Hepatocyte (in vitro differentiated cells): ENCODE results near the gene IL20. TPM values are rescaled to one million over a fixed set of nuclear protein-coding genes. Genes with fewer than 3 reads are reported as not detected.

Experiments used
- DNase-seq: peaks from one replicate; pipeline ENCODE4 v3.0.0-alpha.2; 2016; ENCODE audit warnings: low spot score
- H2AFZ ChIP-seq: fragments of 200-600 bp; sonication (generic); 2 replicates; pipeline ENCODE4 v1.6.0; 2016; ENCODE audit warnings: antibody characterized with exemption, mild to moderate bottlenecking
- H3K27ac ChIP-seq: fragments of 200-600 bp; sonication (generic); 2 replicates; pipeline ENCODE4 v1.5.1; 2016; ENCODE audit warnings: mild to moderate bottlenecking
- H3K27me3 ChIP-seq: fragments of 200-600 bp; sonication (generic); 2 replicates; pipeline ENCODE4 v1.6.1; 2016
- H3K36me3 ChIP-seq: fragments of 200-600 bp; sonication (generic); replicated peaks from 2 replicates; pipeline ENCODE4 v1.5.1; 2016; ENCODE audit warnings: low read depth; ENCODE audit not compliant: insufficient read depth
- H3K4me1 ChIP-seq: fragments of 200-600 bp; sonication (generic); 2 replicates; pipeline ENCODE4 v1.5.1; 2016; ENCODE audit warnings: mild to moderate bottlenecking, moderate library complexity; ENCODE audit not compliant: insufficient read depth
- H3K4me2 ChIP-seq: fragments of 200-600 bp; sonication (generic); 2 replicates; pipeline ENCODE4 v1.6.0; 2016
- H3K4me3 ChIP-seq: fragments of 200-600 bp; sonication (generic); 2 replicates; pipeline ENCODE4 v1.5.1; 2016; ENCODE audit warnings: mild to moderate bottlenecking
- H3K79me2 ChIP-seq: fragments of 200-600 bp; sonication (generic); 2 replicates; pipeline ENCODE4 v1.6.0; 2017; ENCODE audit warnings: mild to moderate bottlenecking
- H3K9me2 ChIP-seq: fragments of 200-600 bp; sonication (generic); replicated peaks from 2 replicates; pipeline ENCODE4 v1.6.0; 2017; ENCODE audit warnings: mild to moderate bottlenecking; ENCODE audit not compliant: insufficient read depth
- H3K9me3 ChIP-seq: fragments of 200-600 bp; sonication (generic); 2 replicates; pipeline ENCODE4 v1.5.1; 2016; ENCODE audit warnings: low read depth, mild to moderate bottlenecking
- H4K20me1 ChIP-seq: fragments of 200-600 bp; sonication (generic); 2 replicates; pipeline ENCODE4 v1.6.0; 2016; ENCODE audit warnings: mild to moderate bottlenecking; ENCODE audit not compliant: insufficient read depth, poor library complexity, severe bottlenecking
- CTCF ChIP-seq: fragments of 200-600 bp; sonication (generic); IDR thresholded peaks from 2 replicates; pipeline ENCODE4 v1.5.1; 2016; ENCODE audit warnings: antibody characterized with exemption, mild to moderate bottlenecking; ENCODE audit not compliant: poor library complexity
- EZH2 ChIP-seq: fragments of 200-600 bp; sonication (generic); IDR thresholded peaks from 2 replicates; pipeline ENCODE4 v1.6.1; 2016; ENCODE audit warnings: antibody characterized with exemption, mild to moderate bottlenecking, borderline replicate concordance
- EZH2phosphoT487 ChIP-seq: fragments of 200-600 bp; sonication (generic); IDR thresholded peaks from one replicate; pipeline ENCODE4 v1.6.1; 2018; ENCODE audit warnings: antibody characterized with exemption, mild to moderate bottlenecking, low read depth, moderate library complexity; ENCODE audit not compliant: unreplicated experiment, severe bottlenecking
- WGBS: methylation state at CpG from one replicate; pipeline ENCODE4 v1.1.6; 2016; ENCODE audit warnings: low lambda C conversion rate; ENCODE audit errors: missing lambda C conversion rate; 5-methylcytosine and 5-hydroxymethylcytosine counted together
- polyA plus RNA-seq: library from polyadenylated mRNA; unstranded; fragments of >200 nt; fragmentation: Nextera tagmentation; extraction: Ambion mirVana; gene quantifications from 2 replicates; pipeline ENCODE4 v1.2.1, GENCODE V29; 2016
- total RNA-seq: library from RNA; depleted of rRNA; stranded (reverse); fragments of >200 nt; gene quantifications from 2 replicates; pipeline ENCODE4 v1.2.3, GENCODE V29; 2014

Gene IL20
- total and polyA plus RNA-seq, 2 experiments from 2014 or later, result not detected

- TF ChIP-seq EZH2 (peak; percentile 5), EZH2phosphoT487 (no peak)
- Histone ChIP-seq H3K27ac (no peak overlapping the region), H4K20me1 (no peaks in the 10 kb centered on the region), H3K9me3 (no peaks in the 10 kb centered on the region), H3K4me3 (peak overlapping the region; percentile 5), H3K4me2 (peak overlapping the region; percentile 93), H3K79me2 (no peaks in the 10 kb centered on the region), H3K36me3 (no peaks in the 10 kb centered on the region), H3K4me1 (peaks cover 4% of the 10 kb centered on the region), H3K9me2 (no peaks in the 10 kb centered on the region), H2AFZ (peak overlapping the region; percentile 50), H3K27me3 (peaks cover 36% of the 10 kb centered on the region)
- DNase-seq, result no peak
- 28% methylated on average over 14 of the region's 14 CpGs for WGBS
Measured at GRCh38 chr1:206909883-206910318, 44.5 kb downstream of the IL20 start.

- Histone ChIP-seq H3K27me3 (peaks cover 31% of the 10 kb centered on the region), H3K79me2 (no peaks in the 10 kb centered on the region), H3K9me2 (no peaks in the 10 kb centered on the region), H3K9me3 (no peaks in the 10 kb centered on the region), H2AFZ (no peak overlapping the region), H3K4me3 (no peak overlapping the region), H3K4me2 (no peak overlapping the region), H4K20me1 (no peaks in the 10 kb centered on the region), H3K27ac (no peak overlapping the region), H3K4me1 (peaks cover 4% of the 10 kb centered on the region), H3K36me3 (no peaks in the 10 kb centered on the region)
- TF ChIP-seq EZH2 (no peak), CTCF (peak; percentile 83), EZH2phosphoT487 (no peak)
- WGBS, result 5% methylated on average over 1 of the region's 1 CpG
- DNase-seq, result peak; percentile 73
Measured at GRCh38 chr1:206911064-206911663, 45.7 kb downstream of the IL20 start.

- Histone ChIP-seq H2AFZ (no peak overlapping the region), H3K9me2 (no peaks in the 10 kb centered on the region), H3K27me3 (peaks cover 27% of the 10 kb centered on the region), H3K9me3 (no peaks in the 10 kb centered on the region), H3K4me2 (no peak overlapping the region), H3K36me3 (no peaks in the 10 kb centered on the region), H3K27ac (no peak overlapping the region), H4K20me1 (no peaks in the 10 kb centered on the region), H3K79me2 (no peaks in the 10 kb centered on the region), H3K4me1 (peaks cover 4% of the 10 kb centered on the region), H3K4me3 (no peak overlapping the region)
- TF ChIP-seq EZH2 (no peak), CTCF (peak; percentile 78)
- peak; percentile 90 for DNase-seq
- WGBS, result 32% methylated on average over 7 of the region's 7 CpGs
Measured at GRCh38 chr1:206912445-206913095, 47.1 kb downstream of the IL20 start.

GRCh38 chr1:206913766-206914537 lies 48.5 kb downstream of the IL20 start:
- H3K4me2 ChIP-seq, result no peak overlapping the region
- no peak overlapping the region for H3K27ac ChIP-seq
- no peaks in the 10 kb centered on the region for H3K9me2 ChIP-seq
- 88% methylated on average over 12 of the region's 12 CpGs for WGBS
- no peaks in the 10 kb centered on the region for H3K36me3 ChIP-seq
- H3K9me3 ChIP-seq, result no peaks in the 10 kb centered on the region
- H3K79me2 ChIP-seq, result no peaks in the 10 kb centered on the region
- peaks cover 1% of the 10 kb centered on the region for H3K4me1 ChIP-seq
- peaks cover 15% of the 10 kb centered on the region for H3K27me3 ChIP-seq
- H4K20me1 ChIP-seq, result no peaks in the 10 kb centered on the region
- H2AFZ ChIP-seq, result no peak overlapping the region
- TF ChIP-seq CTCF, result no peak
- TF ChIP-seq EZH2, result no peak
- TF ChIP-seq EZH2phosphoT487, result no peak
- no peak for DNase-seq
- no peak overlapping the region for H3K4me3 ChIP-seq
